Measurements from ENCODE around the gene CD163. TPM values are rescaled to one million over a fixed set of nuclear protein-coding genes. Genes with fewer than 3 reads are reported as not detected.
A peak's percentile ranks its signal among the peaks of the same experiment; 100 is the strongest.
"Not testable (repeated sequence)": the region's sequence is repeated elsewhere in the genome, so short reads cannot be mapped to it uniquely, and the experiment has no call there.

Gene CD163
- total RNA-seq, 1 donor from 2014 or later, result not detected

GRCh38 chr12:7439579-7440505 is 63.7 kb downstream of the CD163 start:
- DNase-seq (ENCODE audit: low read depth), result no peak
- no peak for TF ChIP-seq CTCF (conservative IDR thresholded peaks at IDR 0.05; ENCODE audit: low read depth, low read length)
- H3K4me3 ChIP-seq (ENCODE audit: low read depth, low read length), result peak overlapping the region; percentile 48

- DNase-seq (ENCODE audit: low read depth); H3K4me3 ChIP-seq (ENCODE audit: low read depth, low read length): not testable (repeated sequence)
Observed at GRCh38 chr12:7438291-7438995, 65.1 kb downstream of the CD163 start.

GRCh38 chr12:7437494-7437893 is 66.1 kb downstream of the CD163 start:
- not testable (repeated sequence) for H3K4me3 ChIP-seq (ENCODE audit: low read depth, low read length); DNase-seq (ENCODE audit: low read depth)

DNA sequence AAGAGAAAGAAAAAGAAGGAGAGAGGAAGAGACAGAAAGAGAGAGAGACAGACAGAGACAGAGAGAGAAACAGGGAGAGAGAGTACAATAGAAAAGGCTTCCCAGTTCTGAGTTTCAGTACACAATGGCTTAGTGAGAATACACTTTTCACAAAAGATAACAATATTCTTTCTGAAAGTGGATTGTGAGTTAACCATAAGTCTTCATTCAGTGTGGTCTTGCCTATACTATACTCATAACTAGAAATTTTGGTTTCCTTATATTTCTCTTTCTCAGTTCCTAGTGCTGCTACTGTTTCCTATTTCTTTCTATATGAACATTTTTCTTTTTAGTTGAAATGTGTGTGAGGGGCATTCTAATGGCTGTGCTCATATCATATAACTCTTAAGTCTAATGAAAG is 68.9 kb downstream of the CD163 start:
- no peak for DNase-seq (ENCODE audit: low read depth)
- H3K4me3 ChIP-seq (ENCODE audit: low read depth, low read length), result no peak overlapping the region
- TF ChIP-seq CTCF (conservative IDR thresholded peaks at IDR 0.05; ENCODE audit: low read depth, low read length), result no peak

DNA sequence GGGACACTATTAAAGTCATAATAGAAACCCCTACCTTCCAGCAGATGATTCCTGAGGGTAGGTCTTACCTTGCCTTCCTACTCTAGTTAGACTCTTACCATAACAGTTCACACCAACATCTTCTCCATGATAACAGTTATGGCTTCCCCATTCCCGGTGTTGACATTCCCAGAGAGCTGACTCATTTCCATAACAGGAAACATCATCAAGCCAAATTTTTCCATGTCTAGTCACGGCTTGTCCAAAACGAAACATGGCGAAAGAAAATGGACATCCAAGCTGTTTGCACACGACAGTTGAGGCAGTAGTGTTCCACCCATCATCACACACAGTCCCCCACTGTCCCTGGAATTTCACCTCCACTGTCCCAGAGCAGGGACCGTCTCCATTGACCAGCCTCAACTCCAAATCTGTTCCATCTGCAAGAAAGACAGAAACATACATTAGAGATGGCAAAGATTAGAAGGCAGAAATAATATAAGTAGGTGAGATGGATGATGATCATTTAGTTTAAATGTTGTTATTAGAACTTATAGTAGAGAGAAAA is 70.2 kb downstream of the CD163 start:
- no peak for DNase-seq (ENCODE audit: low read depth)
- no peak overlapping the region for H3K4me3 ChIP-seq (ENCODE audit: low read depth, low read length)
- no peak for TF ChIP-seq CTCF (conservative IDR thresholded peaks at IDR 0.05; ENCODE audit: low read depth, low read length)

- no peak for DNase-seq (ENCODE audit: low read depth)
- TF ChIP-seq CTCF (conservative IDR thresholded peaks at IDR 0.05; ENCODE audit: low read depth, low read length), result no peak
- no peak overlapping the region for H3K4me3 ChIP-seq (ENCODE audit: low read depth, low read length)
Observed at GRCh38 chr12:7431993-7432685, 71.4 kb downstream of the CD163 start.

Other genes starting within 250 kb of the CD163 start
- not detected in 2 replicates for gene ACSM4, start 199.7 kb downstream of the CD163 start, total RNA-seq
- gene CD163L1, start 59.6 kb downstream of the CD163 start, total RNA-seq, result 0.12 and 1.7 TPM in 2 replicates
- gene APOBEC1, start 162.1 kb upstream of the CD163 start, total RNA-seq, result not detected in 2 replicates
- not detected in 2 replicates for gene GDF3, start 192.0 kb upstream of the CD163 start, total RNA-seq
- not detected in 2 replicates for gene DPPA3, start 207.7 kb upstream of the CD163 start, total RNA-seq
- not detected in 2 replicates for gene CLEC4C, start 243.6 kb upstream of the CD163 start, total RNA-seq

All from epithelial cell of proximal tubule (primary cell).